Upper lobe of right lung (tissue), 1 donor: ENCODE data around the gene RPS5. TPM values are rescaled to one million over a fixed set of nuclear protein-coding genes. Genes with fewer than 3 reads are reported as not detected.

Source experiments
- ATAC-seq: fragments of 200-7000 bp; cut with Tn5 transposase; one replicate; pipeline ENCODE4 v1.9.1; 2020; ENCODE audit warnings: mild to moderate bottlenecking, moderate library complexity
- DNase-seq: peaks from one replicate; pipeline ENCODE4 v3.0.0-alpha.2; 2020
- H3K27ac ChIP-seq: fragments of 200-600 bp; one replicate; pipeline ENCODE4 v1.8.0; 2022
- H3K27me3 ChIP-seq: fragments of 200-600 bp; one replicate; pipeline ENCODE4 v1.8.0; 2022; ENCODE audit warnings: mild to moderate bottlenecking
- H3K36me3 ChIP-seq: fragments of 200-600 bp; one replicate; pipeline ENCODE4 v1.8.0; 2022
- H3K4me1 ChIP-seq: fragments of 200-600 bp; one replicate; pipeline ENCODE4 v1.8.0; 2022
- H3K4me3 ChIP-seq: fragments of 200-600 bp; one replicate; pipeline ENCODE4 v1.8.0; 2022; ENCODE audit warnings: mild to moderate bottlenecking
- H3K9me3 ChIP-seq: fragments of 200-600 bp; one replicate; pipeline ENCODE4 v1.8.0; 2022
- CTCF ChIP-seq: fragments of 200-600 bp; IDR thresholded peaks from one replicate; pipeline ENCODE4 v1.8.0; 2022; ENCODE audit warnings: antibody characterized with exemption
- intact Hi-C: fragments of 100-400 bp; cut with DNase I; formaldehyde crosslinking; loops from one replicate; pipeline ENCODE4 v1.11.0; 2022
- total RNA-seq: library from RNA; stranded (reverse); fragmentation: NEBNext Ultra II Directional; extraction: Animal tissue kit (Norgen Biotek cat#: 25700); gene quantifications from one replicate; pipeline ENCODE4 v1.2.1, GENCODE V29; 2021
- donor health status: DM: no; HTN: yes; CAD: no; lungs with severe emphysema.

The RPS5 gene
- total RNA-seq, 1 donor from 2014 or later = 721 TPM

- intact Hi-C loops = no loop called here
- no peak for ATAC-seq
- DNase-seq = no peak
- Histone ChIP-seq H3K36me3 (no peaks in the 10 kb centered on the region), H3K9me3 (no peaks in the 10 kb centered on the region), H3K4me1 (peaks cover 5% of the 10 kb centered on the region), H3K27me3 (peaks cover 18% of the 10 kb centered on the region), H3K27ac (no peak within 1 kb of the TSS), H3K4me3 (no peak within 1 kb of the TSS)
- no peak for TF ChIP-seq CTCF
Measured at GRCh38 chr19:58352760-58353671, 34.1 kb upstream of the RPS5 start, which contains the start of gene A1BG. A1BG (minus strand) TSS chr19:58353492; CDS start chr19:58353437, 55 bp downstream.

DNA sequence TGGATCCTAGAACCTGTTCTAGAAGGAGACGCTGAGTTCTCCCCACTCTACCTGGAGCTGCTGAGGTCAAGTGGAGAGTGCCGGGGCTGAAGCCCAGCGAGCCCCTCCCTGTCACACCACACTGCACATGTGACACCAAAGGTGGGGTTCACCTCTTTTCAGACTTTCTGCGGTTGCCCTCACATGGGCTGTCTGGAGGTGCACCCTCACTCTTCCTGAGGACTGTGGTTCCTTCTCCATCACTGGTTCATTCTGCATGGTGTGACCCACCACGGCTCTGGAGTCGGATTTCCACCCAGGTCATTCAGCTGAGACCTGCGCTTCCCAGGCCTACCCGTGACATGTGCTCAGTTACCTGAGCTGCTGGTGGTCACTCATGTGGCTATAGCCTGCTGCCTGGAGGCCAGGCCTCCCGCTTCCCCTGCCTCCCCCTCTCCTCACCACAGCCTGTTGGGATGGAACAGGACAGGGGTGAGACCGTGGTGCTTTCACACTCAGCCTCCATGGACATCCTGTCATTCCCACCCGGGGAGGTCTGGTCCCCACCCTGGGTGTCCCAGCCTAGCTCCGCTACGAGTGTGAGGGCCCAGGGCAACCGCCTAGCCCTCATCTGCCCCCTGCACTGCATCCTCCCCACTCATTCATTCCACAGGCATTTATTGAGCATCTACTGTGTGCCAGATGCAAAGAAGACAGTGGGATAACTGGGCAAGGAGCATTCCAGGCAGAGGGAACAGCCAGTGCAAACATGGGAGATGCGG, 33.2 kb upstream of the RPS5 start:
- H3K9me3 ChIP-seq = no peaks in the 10 kb centered on the region
- DNase-seq = no peak
- intact Hi-C loops = no loop called here
- ATAC-seq = no peak
- H3K36me3 ChIP-seq = no peaks in the 10 kb centered on the region
- no peak for TF ChIP-seq CTCF
- peaks cover 13% of the 10 kb centered on the region for H3K27me3 ChIP-seq
- peaks cover 5% of the 10 kb centered on the region for H3K4me1 ChIP-seq
- no peak overlapping the region for H3K4me3 ChIP-seq
- H3K27ac ChIP-seq = no peak overlapping the region

DNA sequence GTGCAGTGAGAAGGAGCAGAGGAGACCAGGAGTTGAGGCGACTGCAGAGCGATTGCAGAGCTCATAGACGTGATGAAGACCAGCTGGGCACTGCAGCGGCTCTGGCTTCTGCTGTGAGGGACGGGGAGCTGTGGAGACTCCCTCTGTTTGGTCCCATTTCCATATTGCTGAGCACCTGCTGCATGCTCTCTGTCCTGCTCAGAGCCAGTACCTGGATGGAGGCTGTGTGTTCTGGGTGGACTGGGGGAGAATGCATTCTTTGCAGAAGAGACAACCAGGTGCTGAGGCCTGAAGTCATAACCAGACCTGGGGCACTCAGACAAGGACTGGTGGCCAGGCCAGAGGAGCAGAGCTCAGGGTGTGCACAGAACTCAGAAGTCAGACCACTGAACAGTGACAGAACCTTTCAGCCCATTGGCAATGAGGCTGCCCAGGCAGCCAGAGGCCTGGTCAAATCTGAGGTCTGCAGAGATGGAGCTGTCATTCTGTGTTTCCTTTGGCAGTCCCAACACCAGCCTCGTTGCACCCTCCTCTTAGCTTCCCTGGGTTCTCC, 32.5 kb upstream of the RPS5 start:
- Histone ChIP-seq H3K4me1 (peaks cover 5% of the 10 kb centered on the region), H3K9me3 (no peaks in the 10 kb centered on the region), H3K27me3 (peaks cover 13% of the 10 kb centered on the region), H3K4me3 (no peak overlapping the region), H3K36me3 (no peaks in the 10 kb centered on the region), H3K27ac (no peak overlapping the region)
- no peak for TF ChIP-seq CTCF
- ATAC-seq = no peak
- no peak for DNase-seq
- intact Hi-C loops = no loop called here

DNA sequence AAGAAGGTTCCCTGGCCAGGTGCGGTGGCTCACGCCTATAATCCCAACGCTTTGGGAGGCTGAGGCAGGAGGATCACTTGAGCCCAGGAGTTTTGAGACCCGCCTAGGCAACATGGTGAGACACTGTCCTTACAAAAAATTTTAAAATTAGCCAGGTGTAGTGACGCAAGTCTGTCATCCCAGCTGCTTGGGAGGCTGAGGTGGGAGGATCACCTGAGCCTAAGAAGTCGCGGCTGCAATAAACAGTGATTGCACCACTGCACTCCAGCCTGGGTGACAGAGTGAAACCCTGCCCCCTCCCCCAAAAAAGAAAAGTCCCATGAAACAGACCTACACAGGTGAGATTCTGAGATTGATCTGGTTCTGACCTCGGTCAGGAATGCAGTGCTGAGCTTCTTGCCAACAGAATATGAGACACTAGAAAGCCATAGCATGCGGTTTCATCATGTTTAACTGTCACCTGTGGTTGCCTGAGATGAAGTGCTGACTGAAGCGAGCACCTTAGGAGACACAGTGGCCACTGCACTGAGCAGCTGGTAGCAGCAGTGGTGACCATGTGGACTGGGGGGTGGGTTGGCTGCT, 31.8 kb upstream of the RPS5 start:
- TF ChIP-seq CTCF = no peak

DNA sequence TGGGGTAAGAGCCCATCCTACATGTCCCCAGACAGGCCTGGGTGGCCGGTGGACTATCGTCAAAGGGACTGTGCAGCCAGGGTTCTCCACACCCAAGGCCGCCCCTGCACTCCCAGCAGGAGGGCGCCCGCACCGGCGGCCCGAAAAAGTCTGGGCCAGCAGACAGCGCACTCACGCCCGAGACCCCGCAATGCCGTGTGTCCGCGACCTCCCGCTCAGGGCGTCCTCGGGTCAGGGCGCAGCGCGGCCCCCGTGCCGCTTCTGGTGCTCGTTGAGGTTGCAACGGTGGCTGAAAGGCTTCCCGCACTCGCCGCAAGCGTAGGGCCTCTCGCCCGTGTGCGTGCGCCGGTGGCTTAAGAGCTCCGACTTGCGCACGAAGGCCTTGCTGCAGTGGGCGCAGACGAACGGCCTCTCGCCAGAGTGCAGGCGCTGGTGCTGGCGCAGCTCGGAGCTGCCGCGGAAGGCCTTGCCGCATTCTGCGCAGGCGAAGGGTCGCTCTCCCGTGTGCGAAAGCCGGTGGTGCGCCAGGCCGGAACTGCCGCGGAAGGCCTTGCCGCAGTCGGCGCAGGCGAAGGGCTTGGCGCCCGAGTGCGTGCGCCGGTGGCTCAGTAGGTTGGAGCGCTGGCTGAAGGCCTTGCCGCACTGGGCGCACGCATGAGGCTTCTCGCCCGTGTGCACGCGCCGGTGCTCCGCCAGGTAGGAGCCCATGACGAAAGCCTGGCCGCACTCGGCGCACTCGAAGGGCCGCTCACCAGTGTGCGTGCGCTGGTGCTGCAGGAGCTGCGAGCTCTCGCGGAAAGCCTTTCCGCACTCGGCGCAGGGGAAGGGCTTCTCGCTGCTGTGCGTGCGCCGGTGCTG, 30.9 kb upstream of the RPS5 start:
- peak; percentile 13 for ATAC-seq
- TF ChIP-seq CTCF = no peak
- peak overlapping the region; percentile 38 for H3K4me3 ChIP-seq
- DNase-seq = no peak
- peaks cover 11% of the 10 kb centered on the region for H3K27me3 ChIP-seq
- H3K9me3 ChIP-seq = no peaks in the 10 kb centered on the region
- no peaks in the 10 kb centered on the region for H3K36me3 ChIP-seq
- no peak overlapping the region for H3K27ac ChIP-seq
- intact Hi-C loops = no loop called here
- H3K4me1 ChIP-seq = peaks cover 5% of the 10 kb centered on the region

More for the DNA sequence above, 31.8 kb upstream of the RPS5 start:
- no peak overlapping the region for H3K27ac ChIP-seq
- intact Hi-C loops = no loop called here
- H3K4me1 ChIP-seq = peaks cover 5% of the 10 kb centered on the region
- DNase-seq = no peak
- no peak overlapping the region for H3K4me3 ChIP-seq
- no peaks in the 10 kb centered on the region for H3K9me3 ChIP-seq
- ATAC-seq = no peak
- H3K36me3 ChIP-seq = no peaks in the 10 kb centered on the region
- peaks cover 13% of the 10 kb centered on the region for H3K27me3 ChIP-seq
